Prostate gland (tissue), 2 donors: ENCODE results near the gene TXNDC12.

Experiments
- POLR2AphosphoS5 ChIP-seq: sonication (generic); formaldehyde crosslinking; IDR thresholded peaks from one replicate; pipeline ENCODE4 v1.6.1; 2017; ENCODE audit warnings: antibody characterized with exemption
- TF ChIP-seq, protein P1 (sequence below), 4 experiments: fragments of 200-600 bp in 2 of 4; fragments of 450-650 bp in 2 of 4; sonication (generic) in 2 of 4; IDR thresholded peaks; 1 replicate in 3 of 4; 2 replicates in 1 of 4; pipeline ENCODE4 v1.5.1; 2016 to 2019; ENCODE audit warnings: antibody characterized with exemption in 4 of 4, mild to moderate bottlenecking in 2 of 4, moderate library complexity in 2 of 4

- TF ChIP-seq POLR2AphosphoS5 = no peak
- TF ChIP-seq, protein P1, sequence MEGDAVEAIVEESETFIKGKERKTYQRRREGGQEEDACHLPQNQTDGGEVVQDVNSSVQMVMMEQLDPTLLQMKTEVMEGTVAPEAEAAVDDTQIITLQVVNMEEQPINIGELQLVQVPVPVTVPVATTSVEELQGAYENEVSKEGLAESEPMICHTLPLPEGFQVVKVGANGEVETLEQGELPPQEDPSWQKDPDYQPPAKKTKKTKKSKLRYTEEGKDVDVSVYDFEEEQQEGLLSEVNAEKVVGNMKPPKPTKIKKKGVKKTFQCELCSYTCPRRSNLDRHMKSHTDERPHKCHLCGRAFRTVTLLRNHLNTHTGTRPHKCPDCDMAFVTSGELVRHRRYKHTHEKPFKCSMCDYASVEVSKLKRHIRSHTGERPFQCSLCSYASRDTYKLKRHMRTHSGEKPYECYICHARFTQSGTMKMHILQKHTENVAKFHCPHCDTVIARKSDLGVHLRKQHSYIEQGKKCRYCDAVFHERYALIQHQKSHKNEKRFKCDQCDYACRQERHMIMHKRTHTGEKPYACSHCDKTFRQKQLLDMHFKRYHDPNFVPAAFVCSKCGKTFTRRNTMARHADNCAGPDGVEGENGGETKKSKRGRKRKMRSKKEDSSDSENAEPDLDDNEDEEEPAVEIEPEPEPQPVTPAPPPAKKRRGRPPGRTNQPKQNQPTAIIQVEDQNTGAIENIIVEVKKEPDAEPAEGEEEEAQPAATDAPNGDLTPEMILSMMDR (IDR thresholded peaks at IDR 0.05) = no peak
Observed at GRCh38 chr1:52057876-52058415, 3.0 kb upstream of the TXNDC12 start.
